T follicular helper cell (primary cell): ENCODE results near the gene MCCC1.

ENCODE experiments used
- DNase-seq: peaks from one replicate; pipeline ENCODE4 v3.0.0-alpha.2; 2020; ENCODE audit warnings: low read depth

The MCCC1 gene

GRCh38 chr3:182980204-182981037 lies 118.9 kb downstream of the MCCC1 start, which contains the start of gene DCUN1D1:
TSS of gene DCUN1D1 (minus strand) at chr3:182980538. CDS start at chr3:182980489, 49 bp downstream.
- DNase-seq: peak; percentile 80

GRCh38 chr3:182979674-182980191 lies 119.6 kb downstream of the MCCC1 start:
- DNase-seq: no peak

- DNase-seq: no peak
These were observed 120.1 kb downstream of the MCCC1 start for GRCh38 chr3:182979103-182979673.

- no peak for DNase-seq
These were observed 120.9 kb downstream of the MCCC1 start for GRCh38 chr3:182978387-182978786.

GRCh38 chr3:182973047-182973446 lies 126.2 kb downstream of the MCCC1 start:
- no peak for DNase-seq

DNA sequence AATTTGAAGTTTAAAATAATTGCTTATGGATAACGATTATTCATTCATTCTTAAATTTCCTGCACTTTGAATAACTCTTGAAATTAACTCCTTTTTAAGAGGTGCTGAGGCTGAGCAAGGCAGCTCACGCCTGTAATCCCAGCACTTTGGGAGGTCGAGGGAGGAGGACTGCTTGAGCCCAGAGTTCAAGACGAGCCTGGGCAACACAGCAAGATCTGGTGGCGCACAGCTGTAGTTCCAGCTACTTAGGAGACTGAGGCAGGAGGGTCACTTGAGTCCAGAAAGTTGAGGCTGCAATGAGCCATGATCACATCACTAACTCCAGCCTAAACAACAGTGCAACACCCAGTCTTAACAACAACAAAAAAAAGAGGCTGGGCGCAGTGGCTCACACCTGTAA lies 126.9 kb downstream of the MCCC1 start:
- no peak for DNase-seq

DNA sequence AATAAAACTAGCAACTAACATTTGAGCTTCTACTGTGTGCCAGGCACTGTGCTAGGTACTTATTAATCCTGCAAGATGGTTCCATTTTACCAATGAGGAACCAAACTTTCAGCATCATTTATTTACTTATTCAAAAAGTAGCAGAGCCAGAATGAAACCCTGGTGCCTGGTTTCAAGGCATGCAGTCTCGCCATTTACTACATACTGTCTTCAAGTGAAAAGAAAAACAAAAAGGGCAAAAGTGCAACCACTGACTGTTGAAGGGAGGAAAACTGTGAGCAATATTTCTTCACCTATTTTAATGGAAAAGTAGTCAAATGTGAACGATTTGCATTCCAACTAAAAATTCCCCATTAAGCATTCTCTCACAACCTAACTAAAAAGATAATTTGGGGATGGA lies 127.7 kb downstream of the MCCC1 start:
- no peak for DNase-seq

- DNase-seq: no peak
These were observed 128.4 kb downstream of the MCCC1 start for GRCh38 chr3:182970811-182971418.

- no peak for DNase-seq
These were observed 129.4 kb downstream of the MCCC1 start for GRCh38 chr3:182969853-182970252.

DNA sequence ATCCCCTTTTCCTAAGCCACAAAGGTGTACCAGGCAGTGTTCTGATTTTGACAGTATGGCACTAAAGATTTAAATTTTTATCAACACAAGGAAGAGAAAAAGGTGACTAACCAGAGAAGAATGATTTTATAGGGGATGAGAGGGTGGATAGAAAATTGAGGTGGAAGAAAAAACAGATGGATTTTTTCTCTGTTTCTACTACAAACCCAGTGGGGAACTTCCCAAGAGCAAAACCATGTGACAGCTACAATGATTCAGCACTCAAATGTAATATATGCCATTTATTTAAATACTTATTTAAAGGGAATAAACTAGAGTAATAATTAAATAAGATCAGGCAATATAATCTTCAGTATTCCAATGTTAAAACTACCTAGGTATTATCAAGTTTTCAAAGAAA lies 130.0 kb downstream of the MCCC1 start:
- no peak for DNase-seq

DNA sequence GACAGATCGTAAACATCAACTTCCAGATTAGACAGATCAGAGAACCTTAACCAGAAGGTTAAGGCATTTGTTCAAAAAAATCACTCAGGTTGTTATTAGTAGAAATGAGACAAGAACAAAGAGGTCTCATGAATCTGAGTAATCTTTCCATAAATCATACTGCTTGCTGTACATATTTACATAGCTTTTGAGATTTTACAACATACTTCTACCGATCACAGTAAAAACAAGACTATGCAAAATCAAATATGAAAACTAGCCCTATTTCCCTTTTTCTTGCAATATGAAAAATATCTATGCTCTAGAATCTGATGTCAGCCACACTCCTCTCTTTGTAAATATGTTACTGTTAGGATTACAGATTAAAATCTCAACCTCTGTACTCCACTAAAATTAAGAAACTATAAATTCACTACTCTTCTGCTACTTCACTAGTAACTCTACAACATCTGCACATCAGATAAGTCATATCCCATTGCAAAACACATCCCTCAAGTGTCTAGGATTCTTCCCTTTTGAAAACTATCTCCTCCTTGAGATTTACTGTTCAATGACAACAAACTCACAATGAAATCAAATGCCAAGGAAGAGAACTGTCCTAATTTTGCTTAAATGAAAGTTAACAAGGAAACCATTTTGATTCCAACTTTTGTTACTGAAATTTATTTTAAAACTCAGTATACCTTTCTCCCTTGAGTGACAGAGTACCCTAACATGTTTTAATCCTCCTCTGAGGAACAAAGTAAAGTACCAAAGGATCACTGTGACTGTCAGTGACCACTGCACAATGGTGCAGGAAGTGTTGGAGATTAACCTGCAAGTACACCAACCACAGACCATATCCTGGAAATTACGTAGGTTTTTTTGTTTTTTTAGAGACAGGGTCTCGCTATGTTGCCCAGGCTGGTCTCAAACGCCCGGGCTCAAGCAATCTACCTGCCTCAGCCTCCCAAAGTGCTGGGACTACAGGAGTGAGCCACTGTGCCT lies 131.8 kb downstream of the MCCC1 start:
- DNase-seq: no peak

DNA sequence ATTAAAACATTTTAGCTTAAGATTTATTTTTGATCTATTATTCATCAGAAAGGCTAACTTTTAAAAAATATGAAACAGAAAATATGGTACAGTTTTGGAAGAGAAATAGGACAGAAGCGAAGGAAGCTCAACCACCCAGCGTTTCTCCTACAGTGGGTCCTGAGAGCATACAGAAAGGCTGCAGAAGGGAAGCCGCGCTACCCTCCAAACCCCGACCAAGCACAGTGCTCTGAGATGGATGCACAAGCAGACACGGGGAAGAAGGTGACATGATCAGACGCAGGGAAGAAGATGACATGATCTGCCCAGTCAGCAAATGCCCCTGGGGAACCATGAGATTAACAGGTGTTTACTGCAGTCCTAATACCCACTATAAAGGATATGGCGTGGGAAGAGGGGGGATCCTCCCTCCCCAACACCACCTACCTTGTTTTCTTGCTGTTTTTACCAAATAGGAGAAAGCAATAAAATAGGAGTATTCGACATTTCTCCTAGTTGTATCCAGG lies 133.4 kb downstream of the MCCC1 start:
- DNase-seq: no peak
